Prostate gland (tissue), 2 donors: ENCODE measurements around the gene REC114. TPM values are rescaled to one million over a fixed set of nuclear protein-coding genes. Genes with fewer than 3 reads are reported as not detected.

Experiments used
- DNase-seq: peaks from one replicate; pipeline ENCODE4 v3.0.0-alpha.2; 2019; ENCODE audit warnings: low spot score
- H3K27ac ChIP-seq, 2 donors: fragments of 200-600 bp; sonication (generic); 2 replicates each; pipeline ENCODE4 v1.5.1; 2017 to 2019
- H3K27me3 ChIP-seq: fragments of 200-600 bp; sonication (generic); replicated peaks from 2 replicates; pipeline ENCODE4 v1.5.1; 2019; ENCODE audit not compliant: insufficient read depth
- H3K36me3 ChIP-seq, 2 donors: fragments of 200-600 bp; sonication (generic); 1 replicate in 1 of 2; 2 replicates in 1 of 2; pipeline versions ENCODE4 v1.5.1 to v1.8.1; 2017 to 2019
- H3K4me1 ChIP-seq: fragments of 200-600 bp; sonication (generic); replicated peaks from 2 replicates; pipeline ENCODE4 v1.5.1; 2019
- H3K4me3 ChIP-seq, 2 donors: fragments of 200-600 bp; sonication (generic); 2 replicates each; pipeline ENCODE4 v1.5.1; 2017 to 2019
- H3K9me3 ChIP-seq: fragments of 200-600 bp; sonication (generic); 2 replicates; pipeline ENCODE4 v1.5.1; 2017
- POLR2A ChIP-seq: fragments of 450-650 bp; IDR thresholded peaks from one replicate; pipeline ENCODE4 v1.6.1; 2016; ENCODE audit warnings: antibody characterized with exemption, mild to moderate bottlenecking
- POLR2AphosphoS5 ChIP-seq: sonication (generic); formaldehyde crosslinking; IDR thresholded peaks from one replicate; pipeline ENCODE4 v1.6.1; 2017; ENCODE audit warnings: antibody characterized with exemption
- WGBS: methylation state at CpG from one replicate; pipeline ENCODE4 v1.1.5; 2018; 5-methylcytosine and 5-hydroxymethylcytosine counted together
- intact Hi-C: fragments of 100-400 bp; cut with DNase I; formaldehyde crosslinking; loops from one replicate; pipeline ENCODE4 v1.14.2; 2022
- total RNA-seq, 2 donors: library from RNA; depleted of rRNA; stranded (reverse); fragments of >200 nt; gene quantifications; one replicate each; pipeline ENCODE4 v1.1.0, GENCODE V29; 2016
- TF ChIP-seq, protein P1 (sequence below), 4 experiments: fragments of 200-600 bp in 2 of 4; fragments of 450-650 bp in 2 of 4; sonication (generic) in 2 of 4; IDR thresholded peaks; 1 replicate in 3 of 4; 2 replicates in 1 of 4; pipeline ENCODE4 v1.5.1; 2016 to 2019; ENCODE audit warnings: antibody characterized with exemption in 4 of 4, mild to moderate bottlenecking in 2 of 4, moderate library complexity in 2 of 4

Gene REC114
- total RNA-seq, 2 donors from 2014 or later: 7.5 TPM; not detected in 1

- Histone ChIP-seq H3K36me3 (no peaks in the 10 kb centered on the region), H3K4me3 (no peak overlapping the region), H3K27ac (no peak overlapping the region), H3K9me3 (no peaks in the 10 kb centered on the region), H3K27me3 (no peaks in the 10 kb centered on the region), H3K4me1 (no peaks in the 10 kb centered on the region)
- intact Hi-C loops: no loop called here
- no peak for DNase-seq
- whole genome bisulfite sequencing: 87% methylated on average over 6 of the region's 6 CpGs
- TF ChIP-seq, protein P1, sequence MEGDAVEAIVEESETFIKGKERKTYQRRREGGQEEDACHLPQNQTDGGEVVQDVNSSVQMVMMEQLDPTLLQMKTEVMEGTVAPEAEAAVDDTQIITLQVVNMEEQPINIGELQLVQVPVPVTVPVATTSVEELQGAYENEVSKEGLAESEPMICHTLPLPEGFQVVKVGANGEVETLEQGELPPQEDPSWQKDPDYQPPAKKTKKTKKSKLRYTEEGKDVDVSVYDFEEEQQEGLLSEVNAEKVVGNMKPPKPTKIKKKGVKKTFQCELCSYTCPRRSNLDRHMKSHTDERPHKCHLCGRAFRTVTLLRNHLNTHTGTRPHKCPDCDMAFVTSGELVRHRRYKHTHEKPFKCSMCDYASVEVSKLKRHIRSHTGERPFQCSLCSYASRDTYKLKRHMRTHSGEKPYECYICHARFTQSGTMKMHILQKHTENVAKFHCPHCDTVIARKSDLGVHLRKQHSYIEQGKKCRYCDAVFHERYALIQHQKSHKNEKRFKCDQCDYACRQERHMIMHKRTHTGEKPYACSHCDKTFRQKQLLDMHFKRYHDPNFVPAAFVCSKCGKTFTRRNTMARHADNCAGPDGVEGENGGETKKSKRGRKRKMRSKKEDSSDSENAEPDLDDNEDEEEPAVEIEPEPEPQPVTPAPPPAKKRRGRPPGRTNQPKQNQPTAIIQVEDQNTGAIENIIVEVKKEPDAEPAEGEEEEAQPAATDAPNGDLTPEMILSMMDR (IDR thresholded peaks at IDR 0.05): no peak
- no peak for TF ChIP-seq POLR2A
- TF ChIP-seq POLR2AphosphoS5: no peak
Observed at GRCh38 chr15:73582851-73583379, 140.0 kb downstream of the REC114 start.

DNA sequence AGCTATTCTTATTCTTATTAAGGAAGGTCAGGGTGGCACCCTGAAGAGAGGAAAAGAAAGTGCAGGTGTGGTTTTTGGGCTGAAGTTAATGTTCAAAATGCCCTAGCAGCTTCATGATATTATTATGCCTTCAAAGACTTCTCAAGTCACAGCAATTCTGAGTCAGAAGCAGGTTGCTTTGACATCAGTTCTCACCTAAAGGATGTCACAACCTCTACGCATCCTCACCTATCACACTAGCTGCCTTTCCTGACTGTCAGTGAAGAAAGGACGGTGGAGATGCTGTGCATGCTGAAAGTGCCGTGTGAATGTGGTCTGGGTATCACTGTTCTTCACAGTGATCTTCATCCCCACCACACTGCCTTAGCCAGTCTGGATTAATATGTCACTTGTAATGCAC is 140.6 kb downstream of the REC114 start:
- intact Hi-C loops: no loop called here
- DNase-seq: no peak
- no peak overlapping the region for H3K4me3 ChIP-seq
- H3K27me3 ChIP-seq: no peaks in the 10 kb centered on the region
- WGBS: 95% methylated on average over 3 of the region's 3 CpGs
- no peaks in the 10 kb centered on the region for H3K9me3 ChIP-seq
- H3K4me1 ChIP-seq: no peaks in the 10 kb centered on the region
- TF ChIP-seq, protein P1 (IDR thresholded peaks at IDR 0.05): no peak
- TF ChIP-seq POLR2AphosphoS5: no peak
- no peak for TF ChIP-seq POLR2A
- H3K27ac ChIP-seq: no peak overlapping the region
- no peaks in the 10 kb centered on the region for H3K36me3 ChIP-seq

GRCh38 chr15:73584699-73585420 is 141.9 kb downstream of the REC114 start:
- Histone ChIP-seq H3K36me3 (peaks cover 0 to 3% of the 10 kb centered on the region in 2 donors), H3K4me3 (no peak overlapping the region), H3K4me1 (no peaks in the 10 kb centered on the region), H3K27ac (no peak overlapping the region), H3K9me3 (no peaks in the 10 kb centered on the region), H3K27me3 (no peaks in the 10 kb centered on the region)
- 51% methylated on average over 5 of the region's 5 CpGs for WGBS
- no peak for DNase-seq
- intact Hi-C loops: no loop called here
- TF ChIP-seq POLR2A (no peak), POLR2AphosphoS5 (no peak)
- TF ChIP-seq, protein P1 (IDR thresholded peaks at IDR 0.05): no peak

GRCh38 chr15:73585871-73586654 is 143.1 kb downstream of the REC114 start:
- Histone ChIP-seq H3K4me1 (no peaks in the 10 kb centered on the region), H3K27ac (no peak overlapping the region), H3K9me3 (no peaks in the 10 kb centered on the region), H3K27me3 (no peaks in the 10 kb centered on the region), H3K36me3 (peaks cover 0 to 3% of the 10 kb centered on the region in 2 donors), H3K4me3 (no peak overlapping the region)
- WGBS: 81% methylated on average over 5 of the region's 5 CpGs
- no peak for DNase-seq
- intact Hi-C loops: no loop called here
- no peak for TF ChIP-seq POLR2A
- TF ChIP-seq, protein P1 (IDR thresholded peaks at IDR 0.05): no peak
- no peak for TF ChIP-seq POLR2AphosphoS5
